Ishikawa (cell line): ENCODE data around the gene AUTS2.

Experiments
- CEBPB ChIP-seq: IDR thresholded peaks from 2 replicates; pipeline ENCODE4 v1.6.1; 2012
- CREB1 ChIP-seq: IDR thresholded peaks from 2 replicates; pipeline ENCODE4 v1.6.1; 2012; ENCODE audit warnings: low read depth
- EGR1 ChIP-seq: IDR thresholded peaks from 2 replicates; pipeline ENCODE4 v1.6.1; 2012
- EP300 ChIP-seq: IDR thresholded peaks from 2 replicates; pipeline ENCODE4 v1.6.1; 2012; ENCODE audit warnings: borderline replicate concordance
- FOXM1 ChIP-seq: IDR thresholded peaks from 2 replicates; pipeline ENCODE4 v1.6.1; 2012; ENCODE audit warnings: low read depth, borderline replicate concordance
- MAX ChIP-seq: IDR thresholded peaks from 2 replicates; pipeline ENCODE4 v1.6.1; 2012
- NFIC ChIP-seq: IDR thresholded peaks from 2 replicates; pipeline ENCODE4 v1.6.1; 2012
- RAD21 ChIP-seq: IDR thresholded peaks from 2 replicates; pipeline ENCODE4 v1.6.1; 2012; ENCODE audit warnings: low read depth
- REST ChIP-seq: IDR thresholded peaks from 2 replicates; pipeline ENCODE4 v1.6.1; 2012; ENCODE audit warnings: low read depth, mild to moderate bottlenecking
- TAF1 ChIP-seq: IDR thresholded peaks from 2 replicates; pipeline ENCODE4 v1.6.1; 2012; ENCODE audit warnings: low read depth, mild to moderate bottlenecking
- TCF12 ChIP-seq: IDR thresholded peaks from 2 replicates; pipeline ENCODE4 v1.6.1; 2012; ENCODE audit warnings: low read depth
- TEAD4 ChIP-seq: IDR thresholded peaks from 2 replicates; pipeline ENCODE4 v1.6.1; 2012
- USF1 ChIP-seq: IDR thresholded peaks from 2 replicates; pipeline ENCODE4 v1.6.1; 2012
- YY1 ChIP-seq: IDR thresholded peaks from 2 replicates; pipeline ENCODE4 v1.6.1; 2012; ENCODE audit warnings: low read depth
- ZBTB7A ChIP-seq: IDR thresholded peaks from 2 replicates; pipeline ENCODE4 v1.6.1; 2012; ENCODE audit warnings: low read depth

Gene AUTS2

GRCh38 chr7:70657571-70657970, 1059.3 kb downstream of the AUTS2 start:
- TF ChIP-seq USF1 (no peak), CEBPB (no peak), ZBTB7A (no peak), TAF1 (no peak), MAX (no peak), CREB1 (no peak), NFIC (no peak), EGR1 (no peak), TEAD4 (no peak), TCF12 (no peak), RAD21 (no peak), YY1 (no peak), EP300 (no peak), REST (no peak), FOXM1 (no peak)

GRCh38 chr7:70657989-70658632, 1059.8 kb downstream of the AUTS2 start:
- TF ChIP-seq EP300: no peak
- no peak for TF ChIP-seq TAF1
- no peak for TF ChIP-seq REST
- TF ChIP-seq EGR1: no peak
- no peak for TF ChIP-seq RAD21
- no peak for TF ChIP-seq CREB1
- TF ChIP-seq FOXM1: no peak
- no peak for TF ChIP-seq MAX
- TF ChIP-seq TEAD4: no peak

GRCh38 chr7:70659263-70659662, 1061.0 kb downstream of the AUTS2 start:
- TF ChIP-seq CREB1 (no peak), CEBPB (no peak), FOXM1 (no peak), USF1 (no peak), TAF1 (no peak), TCF12 (no peak), EP300 (no peak), TEAD4 (no peak), MAX (no peak), NFIC (no peak)

- TF ChIP-seq EP300 (no peak), NFIC (no peak)
Observed at GRCh38 chr7:70660154-70660818, 1062.0 kb downstream of the AUTS2 start.

GRCh38 chr7:70660819-70661191, 1062.5 kb downstream of the AUTS2 start:
- TF ChIP-seq TAF1: no peak
- no peak for TF ChIP-seq NFIC
- TF ChIP-seq FOXM1: no peak
- TF ChIP-seq EP300: no peak
- TF ChIP-seq MAX: no peak
- TF ChIP-seq YY1: no peak
- TF ChIP-seq CREB1: no peak
- no peak for TF ChIP-seq USF1
- TF ChIP-seq RAD21: no peak
- TF ChIP-seq ZBTB7A: no peak
- TF ChIP-seq TCF12: no peak
- no peak for TF ChIP-seq REST
- TF ChIP-seq CEBPB: no peak
- TF ChIP-seq TEAD4: no peak
- no peak for TF ChIP-seq EGR1
